K562 (cell line): Measurements from ENCODE around the gene SLC11A1. TPM values are rescaled to one million over a fixed set of nuclear protein-coding genes. Genes with fewer than 3 reads are reported as not detected.

Source experiments
- NR2C2 ChIP-seq, 2 experiments: fragments of 200-800 bp in 1 of 2; sonication (Bioruptor generic) in 1 of 2; sonication (generic) in 1 of 2; formaldehyde crosslinking in 1 of 2; IDR thresholded peaks; 2 replicates each; pipeline versions ENCODE4 v1.6.1 to v1.8.0; 2016 to 2022; ENCODE audit warnings: mild to moderate bottlenecking in 1 of 2, missing compliant biosample characterization in 1 of 2, missing genetic modification characterization in 1 of 2, missing genetic modification reagents in 1 of 2
- NUFIP1 ChIP-seq: fragments of 450-650 bp; IDR thresholded peaks from 2 replicates; pipeline ENCODE4 v1.6.1; 2018; ENCODE audit not compliant: partially characterized antibody
- RBM14 ChIP-seq: fragments of 200-400 bp; formaldehyde crosslinking; IDR thresholded peaks from 2 replicates; pipeline ENCODE4 v1.6.1; 2018; ENCODE audit warnings: low read depth, mild to moderate bottlenecking, low read length, moderate library complexity, borderline replicate concordance; ENCODE audit not compliant: insufficient read depth
- RFX7 ChIP-seq: fragments of 250-450 bp; sonication (Bioruptor Pico); IDR thresholded peaks from 2 replicates; pipeline ENCODE4 v1.5.1; 2021; ENCODE audit warnings: mild to moderate bottlenecking
- SAP30 ChIP-seq: fragments of 200-600 bp; sonication (generic); IDR thresholded peaks from 2 replicates; pipeline ENCODE4 v1.6.1; 2012; ENCODE audit warnings: borderline replicate concordance, low read depth, mild to moderate bottlenecking, moderate library complexity, low read length, control low read depth, inconsistent platforms; ENCODE audit not compliant: insufficient read depth, poor library complexity, severe bottlenecking
- SPI1 ChIP-seq: IDR thresholded peaks from 2 replicates; pipeline ENCODE4 v1.6.1; 2011; ENCODE audit warnings: low read depth, low read length, control low read depth, borderline replicate concordance
- UBTF ChIP-seq, 2 experiments: IDR thresholded peaks; 2 replicates each; pipeline ENCODE4 v1.6.1; 2012; ENCODE audit warnings: improper control_type of control experiment in 2 of 2, low read depth in 2 of 2, low read length in 2 of 2, borderline replicate concordance in 1 of 2
- ZNF175 ChIP-seq: fragments of 200-800 bp; sonication (Bioruptor generic); IDR thresholded peaks from 2 replicates; pipeline ENCODE4 v1.6.1; 2016; ENCODE audit warnings: low read depth, mild to moderate bottlenecking, missing genetic modification characterization, missing compliant biosample characterization
- polyA plus RNA-seq, 8 experiments: library from polyadenylated mRNA; depleted of rRNA in 4 of 8; stranded (reverse) in 5 of 8; unstranded in 3 of 8; fragments of >200 nt; fragmentation: Nextera tagmentation in 2 of 8; fragmentation: Illumina TruSeq in 1 of 8; extraction: Ambion mirVana in 2 of 8; extraction: Trizol in 1 of 8; gene quantifications; 2 replicates each; pipeline versions ENCODE4 v1.2.1 to v1.2.3, GENCODE V29; 2011 to 2014; ENCODE audit warnings: inconsistent platforms in 1 of 8, missing spikeins in 1 of 8
- total RNA-seq, 7 experiments: library from RNA; depleted of rRNA in 6 of 7; stranded (reverse); fragments of >200 nt in 6 of 7; fragmentation: Illumina TruSeq in 2 of 7; extraction: Trizol in 2 of 7; gene quantifications; 2 replicates each; pipeline versions ENCODE4 v1.2.1 to v1.2.3, GENCODE V29; 2011 to 2021; ENCODE audit warnings: low replicate concordance in 1 of 7

The SLC11A1 gene
- total and polyA plus RNA-seq, 9 of the 15 experiments (the other 6 are each of a cell fraction or from before 2014, with no cell fraction given) = 0.35 to 1.6 (median 0.65) TPM

GRCh38 chr2:218398437-218399390 is 16.6 kb downstream of the SLC11A1 start (continued):
- 0 out of 2 replicates have a peak, but pooled peaks have one; percentile 56 for TF ChIP-seq RBM14
- no peak for TF ChIP-seq NUFIP1
- TF ChIP-seq NR2C2 (CRISPR knock-in tag; IDR thresholded peaks at IDR 0.05) = no peak
- TF ChIP-seq NR2C2 (tag; IDR thresholded peaks at IDR 0.05) = peak; percentile 27; the same call in 1 of the 2 replicates
- TF ChIP-seq ZNF175 (CRISPR knock-in tag) = no peak
- peak; percentile 24 for TF ChIP-seq SAP30
- no peak for TF ChIP-seq RFX7 (CRISPR knock-in tag)
- 0 out of 2 replicates have a peak, but pooled peaks have one; percentile 11 for TF ChIP-seq SPI1
- TF ChIP-seq UBTF (IDR thresholded peaks at IDR 0.05; ENCODE audit: borderline replicate concordance in 1 of 2, low read depth in 2 of 2, low read length in 2 of 2) = 0 out of 4 replicates have a peak, but pooled peaks of 1 of the 2 experiments have one; percentile 63
- TF ChIP-seq, all 486 proteins: peak for 48
